Fibroblast of villous mesenchyme (primary cell): ENCODE results near the gene SLC17A7. TPM values are rescaled to one million over a fixed set of nuclear protein-coding genes. Genes with fewer than 3 reads are reported as not detected.
"Not testable (repeated sequence)": the region's sequence is repeated elsewhere in the genome, so short reads cannot be mapped to it uniquely, and the experiment has no call there.

ENCODE experiments used
- DNase-seq: peaks from one replicate; pipeline ENCODE4 v3.0.0-alpha.2; 2010; ENCODE audit warnings: low read depth
- H3K4me3 ChIP-seq: 2 replicates; pipeline ENCODE4 v1.5.1; 2011; ENCODE audit warnings: low read depth, mild to moderate bottlenecking, low read length
- total RNA-seq: library from RNA; depleted of rRNA; stranded (reverse); fragments of >200 nt; gene quantifications from 2 replicates; pipeline ENCODE4 v1.2.3, GENCODE V29; 2012
- TF ChIP-seq, protein P1 (sequence below): IDR thresholded peaks from 2 replicates; pipeline ENCODE4 v1.5.1; 2012; ENCODE audit warnings: low read depth, mild to moderate bottlenecking, low read length; ENCODE audit not compliant: insufficient read depth

Gene SLC17A7
- total RNA-seq, 1 donor, result not detected

DNA sequence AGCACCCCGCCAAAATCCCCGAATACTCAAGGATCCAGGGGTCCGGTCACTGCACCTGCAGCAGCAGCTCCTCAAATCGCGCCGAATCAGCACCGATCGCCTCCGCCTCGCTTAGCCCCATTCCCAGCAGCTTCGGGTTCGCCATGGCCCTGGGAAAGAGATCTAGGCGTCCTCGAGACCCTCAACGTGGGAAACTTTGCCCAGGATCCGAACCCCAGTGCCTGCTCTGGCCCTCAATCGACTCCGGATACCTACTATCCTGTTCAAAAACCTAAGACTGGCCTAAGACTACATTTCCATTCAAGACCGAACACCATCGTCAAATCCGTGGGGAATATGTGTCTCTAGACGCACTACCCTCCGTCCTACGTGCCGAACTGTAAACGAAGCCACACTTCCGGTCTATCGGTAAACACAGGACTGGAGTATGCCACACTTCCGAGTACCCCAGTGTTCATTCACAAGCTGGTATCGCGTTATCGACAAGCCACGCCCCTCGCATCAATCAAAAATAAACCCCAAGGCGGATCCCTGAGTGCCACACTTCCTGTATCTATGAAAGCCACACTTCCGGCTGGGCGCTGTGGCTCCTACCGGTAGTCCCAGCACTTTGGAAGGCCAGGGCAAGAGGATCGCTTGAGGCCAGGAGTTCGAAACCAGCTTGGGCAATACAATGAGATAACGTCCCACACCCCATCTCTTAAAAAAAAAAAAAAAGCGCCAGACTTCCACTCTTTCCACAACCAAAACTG, 10.3 kb upstream of the SLC17A7 start, which contains the start of gene PIH1D1:
PIH1D1 (minus strand) TSS at position 385 of the 752 bp plus-strand sequence; CDS start at position 145, 240 bp downstream.
- DNase-seq, result peak; percentile 99
- TF ChIP-seq, protein P1, sequence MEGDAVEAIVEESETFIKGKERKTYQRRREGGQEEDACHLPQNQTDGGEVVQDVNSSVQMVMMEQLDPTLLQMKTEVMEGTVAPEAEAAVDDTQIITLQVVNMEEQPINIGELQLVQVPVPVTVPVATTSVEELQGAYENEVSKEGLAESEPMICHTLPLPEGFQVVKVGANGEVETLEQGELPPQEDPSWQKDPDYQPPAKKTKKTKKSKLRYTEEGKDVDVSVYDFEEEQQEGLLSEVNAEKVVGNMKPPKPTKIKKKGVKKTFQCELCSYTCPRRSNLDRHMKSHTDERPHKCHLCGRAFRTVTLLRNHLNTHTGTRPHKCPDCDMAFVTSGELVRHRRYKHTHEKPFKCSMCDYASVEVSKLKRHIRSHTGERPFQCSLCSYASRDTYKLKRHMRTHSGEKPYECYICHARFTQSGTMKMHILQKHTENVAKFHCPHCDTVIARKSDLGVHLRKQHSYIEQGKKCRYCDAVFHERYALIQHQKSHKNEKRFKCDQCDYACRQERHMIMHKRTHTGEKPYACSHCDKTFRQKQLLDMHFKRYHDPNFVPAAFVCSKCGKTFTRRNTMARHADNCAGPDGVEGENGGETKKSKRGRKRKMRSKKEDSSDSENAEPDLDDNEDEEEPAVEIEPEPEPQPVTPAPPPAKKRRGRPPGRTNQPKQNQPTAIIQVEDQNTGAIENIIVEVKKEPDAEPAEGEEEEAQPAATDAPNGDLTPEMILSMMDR, result peak; percentile 28
- peak within 1 kb of the TSS; percentile 96 for H3K4me3 ChIP-seq

DNA sequence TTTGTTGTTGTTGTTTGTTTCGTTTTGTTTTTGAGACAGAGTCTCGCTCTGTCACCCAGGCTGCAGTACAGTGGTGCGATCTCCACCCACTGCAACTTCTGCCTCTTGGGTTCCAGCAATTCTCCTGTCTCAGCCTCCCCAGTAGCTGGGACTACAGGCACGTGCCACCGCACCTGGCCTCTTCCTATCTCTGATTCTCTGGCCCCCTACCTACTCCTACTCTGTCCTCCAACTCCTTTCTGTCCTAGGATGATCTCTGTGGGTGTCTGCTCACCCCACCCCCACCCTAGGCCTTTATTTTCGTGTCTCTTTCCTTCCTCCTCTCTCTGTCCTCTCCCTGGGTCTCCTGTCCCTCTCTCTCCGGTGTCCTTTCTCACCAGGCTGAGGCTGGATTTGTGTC, 9.1 kb upstream of the SLC17A7 start:
- no peak for DNase-seq
- H3K4me3 ChIP-seq, result peak overlapping the region; percentile 96
- TF ChIP-seq, protein P1, result no peak

DNA sequence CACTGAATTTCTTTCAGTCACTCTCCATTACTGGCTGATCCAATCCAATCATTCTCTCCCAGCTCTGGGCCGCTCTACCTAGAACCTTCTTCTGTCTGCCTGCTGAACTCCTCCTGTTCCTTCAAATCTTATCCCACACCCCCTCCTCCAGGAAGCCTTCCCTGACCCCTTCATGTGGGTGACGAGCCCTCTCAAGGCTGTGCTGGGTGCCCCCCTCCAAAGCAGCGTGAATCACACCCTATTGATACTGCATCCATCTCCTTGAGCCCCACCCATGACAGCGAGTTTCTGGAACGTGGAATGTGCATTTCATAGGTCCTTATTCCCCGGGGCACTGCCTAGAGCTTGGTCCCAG, 7.1 kb upstream of the SLC17A7 start:
- TF ChIP-seq, protein P1, result no peak

DNA sequence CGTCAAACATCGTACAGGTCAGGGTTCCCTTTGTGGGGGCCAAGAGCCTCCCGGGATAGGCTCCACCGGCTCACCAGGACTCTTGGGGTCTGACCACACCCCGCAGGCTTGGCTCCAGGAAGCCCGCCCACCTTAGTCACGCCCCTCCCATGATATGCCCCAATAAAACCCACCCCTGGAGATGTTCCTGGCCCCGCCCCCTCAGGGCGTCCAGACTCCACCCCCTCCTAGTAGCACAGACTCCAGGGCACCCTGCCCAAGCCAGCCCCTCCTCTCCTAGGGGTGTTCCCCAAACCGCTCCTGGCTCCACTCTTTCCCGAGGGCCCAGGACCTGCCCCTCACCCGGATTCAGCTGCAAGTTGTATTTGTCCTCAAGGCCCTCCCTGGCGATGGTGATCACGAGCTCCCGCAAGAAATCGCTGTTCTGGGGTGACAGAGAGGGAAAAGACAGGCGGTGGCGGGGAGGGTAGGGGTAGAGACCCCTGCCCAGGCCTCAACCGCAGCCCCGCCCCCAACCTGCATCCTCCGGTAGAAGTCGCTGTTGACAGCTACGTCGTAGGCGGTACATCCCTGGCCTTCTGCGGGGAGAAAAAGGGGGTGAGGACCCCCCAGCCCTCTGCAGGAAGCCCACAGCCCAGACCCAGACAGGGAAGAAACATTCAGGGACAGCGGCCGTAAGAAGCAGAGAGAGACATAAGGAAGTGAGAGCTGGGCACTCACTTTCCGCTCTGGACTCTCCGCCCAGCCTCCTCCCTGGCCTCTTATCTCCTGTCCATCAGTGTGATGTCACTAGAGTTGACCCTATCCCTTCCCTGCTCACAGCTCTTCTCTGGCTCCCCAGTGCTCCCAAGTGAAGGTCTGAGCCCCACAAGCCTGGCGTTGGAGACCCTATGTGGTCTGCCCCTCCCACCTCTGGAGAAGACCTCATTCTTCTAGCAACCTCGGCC, 6.4 kb upstream of the SLC17A7 start:
- DNase-seq, result peak; percentile 33
- TF ChIP-seq, protein P1, result no peak
- H3K4me3 ChIP-seq, result no peak overlapping the region

More for the DNA sequence above, 7.1 kb upstream of the SLC17A7 start:
- no peak overlapping the region for H3K4me3 ChIP-seq
- no peak for DNase-seq

DNA sequence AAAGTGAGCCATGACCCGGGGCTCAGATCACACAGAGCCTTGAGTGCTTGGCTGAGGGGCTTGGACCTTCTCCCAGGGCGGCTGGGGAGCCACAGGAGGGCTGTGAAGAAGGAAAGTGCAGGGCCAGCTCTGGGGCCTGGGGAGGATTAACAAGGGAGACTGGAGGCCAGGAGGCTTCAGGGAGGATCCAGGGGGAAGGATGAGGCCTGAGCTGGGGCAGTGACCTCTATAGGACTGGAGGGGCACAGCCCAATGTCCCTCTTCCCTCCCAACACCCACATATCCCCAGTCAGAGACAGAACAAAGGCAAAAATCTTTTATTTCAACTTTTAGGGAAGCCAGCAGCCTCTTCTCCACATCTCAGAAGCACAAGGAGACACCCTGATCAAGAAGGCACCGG, 4.7 kb upstream of the SLC17A7 start:
- no peak overlapping the region for H3K4me3 ChIP-seq
- TF ChIP-seq, protein P1, result no peak
- DNase-seq, result no peak

DNA sequence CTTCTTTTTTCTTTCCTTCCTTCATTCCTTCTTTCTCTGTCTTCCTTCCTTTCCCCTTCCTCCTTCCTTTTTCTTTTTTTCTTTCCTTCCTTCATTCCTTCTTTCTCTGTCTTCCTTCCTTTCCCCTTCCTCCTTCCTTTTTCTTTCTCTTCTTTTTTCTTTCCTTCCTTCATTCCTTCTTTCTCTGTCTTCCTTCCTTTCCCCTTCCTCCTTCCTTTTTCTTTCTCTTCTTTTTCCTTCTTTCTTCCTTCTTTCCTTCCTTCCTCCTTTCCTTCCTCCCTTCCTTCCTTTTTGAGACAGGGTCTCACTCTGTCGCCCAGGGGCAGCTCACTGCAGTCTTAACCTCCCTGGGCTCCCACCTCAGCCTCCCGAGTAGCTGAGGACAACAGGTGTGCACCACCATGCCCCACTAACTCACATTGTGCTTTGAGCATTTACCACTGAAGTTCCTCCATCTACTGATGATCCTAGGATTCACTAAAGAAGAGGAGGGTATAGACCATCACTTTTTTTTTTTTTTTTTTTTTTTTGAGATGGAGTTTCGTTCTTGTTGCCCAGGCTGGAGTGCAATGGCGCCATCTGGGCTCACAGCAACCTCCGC, 2.9 kb upstream of the SLC17A7 start:
- not testable (repeated sequence) for DNase-seq

More for the DNA sequence above, 2.9 kb upstream of the SLC17A7 start:
- H3K4me3 ChIP-seq, result not testable (repeated sequence)
